Spleen (tissue), 11 donors: Measurements from ENCODE around the gene LRRTM4. TPM values are rescaled to one million over a fixed set of nuclear protein-coding genes. Genes with fewer than 3 reads are reported as not detected.
"Not testable (repeated sequence)": the region's sequence is repeated elsewhere in the genome, so short reads cannot be mapped to it uniquely, and the experiment has no call there.

Experiments used
- DNase-seq: peaks from one replicate; pipeline ENCODE4 v3.0.0-alpha.2; 2020
- H3K27ac ChIP-seq, 8 donors: fragments of 200-600 bp; sonication (generic) in 7 of 8; 1 replicate in 4 of 8; 2 replicates in 4 of 8; pipeline versions ENCODE4 v1.5.0 to v1.8.0; 2016 to 2021; ENCODE audit warnings: inconsistent platforms in 4 of 8, mild to moderate bottlenecking in 4 of 8, moderate library complexity in 1 of 8
- H3K27me3 ChIP-seq, 7 donors: fragments of 200-600 bp; sonication (generic) in 6 of 7; replicated peaks in 1 of 7; 1 replicate in 4 of 7; 2 replicates in 3 of 7; pipeline versions ENCODE4 v1.5.0 to v1.8.0; 2016 to 2021; ENCODE audit warnings: inconsistent platforms in 3 of 7, mild to moderate bottlenecking in 1 of 7
- H3K36me3 ChIP-seq, 6 donors: fragments of 200-600 bp; sonication (generic) in 5 of 6; 1 replicate in 4 of 6; 2 replicates in 2 of 6; pipeline versions ENCODE4 v1.5.0 to v1.8.0; 2016 to 2021; ENCODE audit warnings: inconsistent platforms in 2 of 6
- H3K4me1 ChIP-seq, 6 donors: fragments of 200-600 bp; sonication (generic) in 5 of 6; 1 replicate in 3 of 6; 2 replicates in 3 of 6; pipeline versions ENCODE4 v1.5.0 to v1.8.0; 2016 to 2021; ENCODE audit warnings: inconsistent platforms in 3 of 6
- H3K4me3 ChIP-seq, 8 donors: fragments of 200-600 bp; sonication (generic) in 7 of 8; 1 replicate in 4 of 8; 2 replicates in 4 of 8; pipeline versions ENCODE4 v1.5.0 to v1.8.0; 2016 to 2021; ENCODE audit warnings: inconsistent platforms in 4 of 8, mild to moderate bottlenecking in 4 of 8, moderate library complexity in 2 of 8
- H3K9me3 ChIP-seq, 8 donors: fragments of 200-600 bp; sonication (generic) in 7 of 8; 1 replicate in 4 of 8; 2 replicates in 4 of 8; pipeline versions ENCODE4 v1.5.0 to v1.8.0; 2016 to 2021; ENCODE audit warnings: inconsistent platforms in 4 of 8
- CTCF ChIP-seq, 11 experiments: fragments of 200-600 bp in 7 of 11; fragments of 450-650 bp in 4 of 11; sonication (generic) in 4 of 11; IDR thresholded peaks in 8 of 11; conservative IDR thresholded peaks in 3 of 11; 1 replicate in 7 of 11; 2 replicates in 4 of 11; pipeline versions ENCODE4 v1.4.0 to v1.8.0; 2016 to 2021; ENCODE audit warnings: antibody characterized with exemption in 11 of 11, inconsistent platforms in 4 of 11, mild to moderate bottlenecking in 1 of 11
- POLR2A ChIP-seq, 3 donors: fragments of 450-650 bp; IDR thresholded peaks; one replicate each; pipeline ENCODE4 v1.5.1; 2017; ENCODE audit warnings: antibody characterized with exemption in 3 of 3, mild to moderate bottlenecking in 1 of 3
- POLR2AphosphoS5 ChIP-seq, 3 donors: sonication (generic); formaldehyde crosslinking; IDR thresholded peaks; one replicate each; pipeline ENCODE4 v1.5.1; 2017; ENCODE audit warnings: antibody characterized with exemption in 3 of 3
- WGBS, 5 donors: extraction: QIAGEN DNeasy Blood & Tissue Kit in 3 of 5; methylation state at CpG; one replicate each; pipeline versions ENCODE4 v1.1.5 to v1.1.7; 2013 to 2018; 5-methylcytosine and 5-hydroxymethylcytosine counted together
- intact Hi-C: fragments of 100-400 bp; cut with DNase I; formaldehyde crosslinking; loops from one replicate; pipeline ENCODE4 v1.15.0; 2023; ENCODE audit warnings: low total_unique reads
- polyA plus RNA-seq, 3 donors: library from polyadenylated mRNA; stranded (reverse); fragments of 200-250 nt; gene quantifications; one replicate each; pipeline ENCODE4 v1.2.1, GENCODE V29; 2013
- total RNA-seq, 7 donors: library from RNA; depleted of rRNA in 3 of 7; stranded (reverse); fragments of >200 nt in 3 of 7; fragmentation: NEBNext Ultra II Directional in 4 of 7; extraction: Animal tissue kit (Norgen Biotek cat#: 25700) in 4 of 7; gene quantifications; one replicate each; pipeline versions ENCODE4 v1.1.0 to v1.2.1, GENCODE V29; 2016 to 2021
- donor health status: healthy with polysubstance abuse.
- donor health status: DM: no; HTN: no; CAD: no; lungs with moderate emphysema.
- donor health status: DM: no; HTN: no; CAD: no.
- donor health status: Bipolar disorder and iron deficiency.
- donor health status: healthy.
- donor health status: DM: no; HTN: no; CAD: no.
- donor health status: DM: yes; HTN: yes; CAD: no.

The LRRTM4 gene
- total and polyA plus RNA-seq, 10 donors: 0.03 to 0.33 (median 0.14) TPM; not detected in 5

GRCh38 chr2:77064324-77064723 is 457.9 kb downstream of the LRRTM4 start:
- 58 to 100% (median 76%) methylated on average over 1 of the region's 1 CpG for WGBS, 5 donors
- no peaks in the 10 kb centered on the region for H3K4me1 ChIP-seq
- H3K36me3 ChIP-seq: no peaks in the 10 kb centered on the region
- H3K27me3 ChIP-seq: no peaks in the 10 kb centered on the region
- H3K27ac ChIP-seq: no peak overlapping the region
- no peak overlapping the region for H3K4me3 ChIP-seq
- peaks cover 0 to 17% (median 8%) of the 10 kb centered on the region in 8 donors for H3K9me3 ChIP-seq
- TF ChIP-seq POLR2A (IDR thresholded peaks at IDR 0.05): no peak
- DNase-seq: no peak
- intact Hi-C loops: no loop called here

- 51 to 76% (median 70%) methylated on average over 2 of the region's 2 CpGs for WGBS, 5 donors
- Histone ChIP-seq H3K27ac (no peak overlapping the region), H3K9me3 (peaks cover 0 to 13% (median 4%) of the 10 kb centered on the region in 8 donors), H3K36me3 (no peaks in the 10 kb centered on the region), H3K4me1 (no peaks in the 10 kb centered on the region), H3K4me3 (no peak overlapping the region), H3K27me3 (no peaks in the 10 kb centered on the region)
- TF ChIP-seq POLR2A (IDR thresholded peaks at IDR 0.05): no peak
- TF ChIP-seq CTCF (IDR thresholded peaks at IDR 0.05 in 8 of 11, conservative IDR thresholded peaks at IDR 0.05 in 3 of 11): no peak
- no peak for TF ChIP-seq POLR2AphosphoS5 (IDR thresholded peaks at IDR 0.05)
- intact Hi-C loops: no loop called here
- no peak for DNase-seq
Measured at GRCh38 chr2:77054938-77055337, 467.2 kb downstream of the LRRTM4 start.

- H3K27me3 ChIP-seq: no peaks in the 10 kb centered on the region
- no peak overlapping the region for H3K4me3 ChIP-seq
- WGBS, 5 donors: 53 to 78% (median 64%) methylated on average over 1 of the region's 1 CpG
- TF ChIP-seq POLR2AphosphoS5 (IDR thresholded peaks at IDR 0.05): no peak
- TF ChIP-seq POLR2A (IDR thresholded peaks at IDR 0.05): no peak
- TF ChIP-seq CTCF (IDR thresholded peaks at IDR 0.05 in 8 of 11, conservative IDR thresholded peaks at IDR 0.05 in 3 of 11): no peak
- no peak for DNase-seq
- H3K36me3 ChIP-seq: no peaks in the 10 kb centered on the region
- peaks cover 0 to 16% (median 6%) of the 10 kb centered on the region in 8 donors for H3K9me3 ChIP-seq
- intact Hi-C loops: no loop called here
- H3K27ac ChIP-seq: no peak overlapping the region
- no peaks in the 10 kb centered on the region for H3K4me1 ChIP-seq
Measured at GRCh38 chr2:77046339-77046738, 475.8 kb downstream of the LRRTM4 start.

GRCh38 chr2:77045456-77045855 is 476.7 kb downstream of the LRRTM4 start:
- intact Hi-C loops, H3K36me3 ChIP-seq, H3K4me3 ChIP-seq, H3K4me1 ChIP-seq, H3K27ac ChIP-seq, H3K27me3 ChIP-seq, DNase-seq: not testable (repeated sequence)
- WGBS, 5 donors: 73 to 80% (median 76%) methylated on average over 2 of the region's 2 CpGs
- H3K9me3 ChIP-seq: peaks cover 0 to 16% (median 6%) of the 10 kb centered on the region in 8 donors

- Histone ChIP-seq H3K4me3 (no peak overlapping the region), H3K36me3 (no peaks in the 10 kb centered on the region), H3K27me3 (no peaks in the 10 kb centered on the region), H3K4me1 (no peaks in the 10 kb centered on the region), H3K27ac (no peak overlapping the region), H3K9me3 (no peaks in the 10 kb centered on the region)
- intact Hi-C loops: no loop called here
- no peak for TF ChIP-seq POLR2A (IDR thresholded peaks at IDR 0.05)
- WGBS, 5 donors: 21 to 43% (median 30%) methylated on average over 4 of the region's 4 CpGs
- no peak for DNase-seq
Measured at GRCh38 chr2:77034445-77034844, 487.7 kb downstream of the LRRTM4 start.

GRCh38 chr2:77029237-77029636 is 492.9 kb downstream of the LRRTM4 start:
- H3K9me3 ChIP-seq, DNase-seq, H3K27me3 ChIP-seq, H3K36me3 ChIP-seq, H3K4me1 ChIP-seq, intact Hi-C loops, H3K4me3 ChIP-seq, H3K27ac ChIP-seq: not testable (repeated sequence)
- WGBS, 5 donors: 84 to 93% (median 88%) methylated on average over 5 of the region's 5 CpGs
